Measurements from ENCODE around the gene SLC2A5.
"Not testable (repeated sequence)": the region's sequence is repeated elsewhere in the genome, so short reads cannot be mapped to it uniquely, and the experiment has no call there.

The SLC2A5 gene

GRCh38 chr1:9035226-9035625, 34.2 kb downstream of the SLC2A5 start:
- DNase-seq (ENCODE audit: low spot score): no peak

DNA sequence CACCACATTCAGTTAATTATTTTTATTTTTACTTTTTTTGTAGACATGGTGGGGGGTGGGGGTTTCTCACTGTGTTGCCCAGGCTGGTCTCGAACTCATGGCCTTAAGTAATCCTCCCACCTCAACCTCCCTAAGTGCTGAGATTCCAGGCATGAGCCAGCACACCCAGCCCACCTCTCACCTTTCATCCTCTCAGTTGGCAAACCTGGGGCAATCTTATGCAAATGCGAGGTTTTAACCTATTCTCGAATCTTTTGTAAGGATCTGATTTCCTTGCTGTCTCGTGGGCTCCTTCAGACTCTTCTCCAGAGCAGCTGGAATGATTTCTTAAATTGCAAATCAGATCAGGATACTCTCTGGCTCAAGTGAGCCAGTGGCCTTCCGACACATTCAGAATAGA, 36.1 kb downstream of the SLC2A5 start:
- no peak for DNase-seq (ENCODE audit: low spot score)

- DNase-seq (ENCODE audit: low spot score): no peak
These were observed 37.8 kb downstream of the SLC2A5 start for GRCh38 chr1:9031484-9032259.

DNA sequence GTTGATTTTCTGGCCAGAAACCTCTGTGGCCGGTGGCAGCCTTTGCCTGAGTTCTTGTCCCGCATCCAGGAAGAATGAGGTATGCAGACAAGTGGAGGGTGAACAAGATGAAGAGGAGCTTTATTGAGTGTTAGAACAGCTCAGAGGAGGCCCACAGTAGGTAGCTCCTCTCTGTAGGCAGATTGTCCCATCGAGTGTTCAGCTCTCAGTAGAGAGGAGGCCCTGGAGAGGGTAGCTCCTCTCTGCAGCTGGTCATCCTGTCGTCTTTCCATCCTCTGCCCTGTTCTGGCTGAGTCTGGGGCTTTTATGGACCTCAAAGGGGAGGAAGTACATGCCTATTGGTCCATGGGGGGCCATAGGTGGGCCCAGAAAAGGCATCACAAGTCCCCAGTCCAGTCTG, 38.4 kb downstream of the SLC2A5 start:
- DNase-seq (ENCODE audit: low spot score): not testable (repeated sequence)

DNA sequence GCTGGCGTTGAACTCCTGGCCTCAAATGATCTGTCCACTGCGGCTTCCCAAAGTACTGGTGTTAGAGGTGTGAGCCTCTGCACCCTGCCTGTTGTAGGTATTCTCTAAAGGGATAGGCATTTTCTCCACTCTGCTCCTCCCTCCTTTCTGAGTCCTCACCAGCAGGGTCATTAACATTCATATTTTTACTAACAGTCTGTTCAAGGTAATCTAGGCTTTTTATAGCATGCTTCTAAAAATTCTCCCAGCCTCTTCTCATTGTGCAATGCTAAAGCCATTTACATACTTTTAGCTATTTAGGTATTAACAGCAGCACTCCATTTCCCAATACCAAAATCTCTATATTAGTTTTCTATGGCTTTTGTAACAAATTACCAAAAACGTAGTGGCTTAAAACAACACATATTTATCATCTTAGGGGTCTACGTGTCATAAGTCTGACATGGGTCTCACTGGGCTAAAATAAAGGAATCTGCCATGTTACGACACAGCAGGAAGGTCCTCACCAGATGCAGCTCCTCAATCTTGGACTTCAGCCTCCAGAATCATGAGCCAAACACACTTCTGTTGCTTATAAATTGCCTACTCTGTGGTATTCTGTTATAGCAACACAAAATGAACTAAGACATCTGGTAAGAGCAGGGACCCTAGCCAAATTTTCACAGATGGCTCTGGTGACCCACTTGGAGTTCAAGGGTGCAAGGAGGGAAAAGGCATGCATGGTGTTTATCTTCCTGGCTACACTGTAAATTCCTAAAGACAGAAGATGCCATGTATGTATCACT, 40.3 kb downstream of the SLC2A5 start:
- DNase-seq (ENCODE audit: low spot score): no peak

DNA sequence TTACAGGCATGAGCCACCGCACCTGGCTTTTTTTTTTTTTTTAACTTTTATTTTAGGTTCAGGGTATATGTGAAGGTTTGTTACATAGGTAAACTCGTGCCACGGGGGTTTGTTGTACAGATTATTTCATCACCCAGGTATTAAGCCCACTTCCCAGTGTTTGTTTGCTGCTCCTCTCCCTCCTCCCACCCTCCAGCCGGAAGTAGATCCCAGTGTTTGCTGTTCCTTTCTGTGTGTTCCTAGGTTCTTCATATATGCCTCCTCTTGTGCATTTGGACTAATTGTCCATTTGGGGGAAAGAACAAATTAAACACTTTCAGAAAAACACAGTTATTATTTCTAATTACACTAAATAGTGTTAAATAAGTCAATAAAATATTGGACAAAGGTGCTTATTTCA, 42.1 kb downstream of the SLC2A5 start:
- DNase-seq (ENCODE audit: low spot score): no peak

GRCh38 chr1:9025449-9025848, 44.0 kb downstream of the SLC2A5 start:
- no peak for DNase-seq (ENCODE audit: low spot score)

GRCh38 chr1:9024837-9025236, 44.6 kb downstream of the SLC2A5 start:
- no peak for DNase-seq (ENCODE audit: low spot score)

DNA sequence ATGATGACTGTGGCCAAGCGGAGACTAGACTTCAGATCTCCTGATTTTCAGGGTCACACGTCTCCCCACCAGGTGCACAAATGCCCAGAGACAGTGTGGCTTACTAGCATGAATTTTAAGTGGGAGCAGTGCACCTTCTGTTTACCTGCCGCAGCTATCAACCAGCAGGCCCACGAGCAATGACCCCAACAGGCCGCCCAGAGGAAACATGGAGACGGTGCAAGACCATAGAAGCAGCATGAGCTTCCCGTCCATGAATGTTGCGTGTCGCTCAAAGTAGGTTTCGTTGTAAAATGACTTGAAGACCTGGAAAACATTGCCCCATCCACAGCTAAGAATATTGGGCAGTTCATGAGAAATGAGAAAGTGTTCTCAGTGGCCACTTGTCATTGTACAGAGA, 46.7 kb downstream of the SLC2A5 start:
- no peak for DNase-seq (ENCODE audit: low spot score)

DNA sequence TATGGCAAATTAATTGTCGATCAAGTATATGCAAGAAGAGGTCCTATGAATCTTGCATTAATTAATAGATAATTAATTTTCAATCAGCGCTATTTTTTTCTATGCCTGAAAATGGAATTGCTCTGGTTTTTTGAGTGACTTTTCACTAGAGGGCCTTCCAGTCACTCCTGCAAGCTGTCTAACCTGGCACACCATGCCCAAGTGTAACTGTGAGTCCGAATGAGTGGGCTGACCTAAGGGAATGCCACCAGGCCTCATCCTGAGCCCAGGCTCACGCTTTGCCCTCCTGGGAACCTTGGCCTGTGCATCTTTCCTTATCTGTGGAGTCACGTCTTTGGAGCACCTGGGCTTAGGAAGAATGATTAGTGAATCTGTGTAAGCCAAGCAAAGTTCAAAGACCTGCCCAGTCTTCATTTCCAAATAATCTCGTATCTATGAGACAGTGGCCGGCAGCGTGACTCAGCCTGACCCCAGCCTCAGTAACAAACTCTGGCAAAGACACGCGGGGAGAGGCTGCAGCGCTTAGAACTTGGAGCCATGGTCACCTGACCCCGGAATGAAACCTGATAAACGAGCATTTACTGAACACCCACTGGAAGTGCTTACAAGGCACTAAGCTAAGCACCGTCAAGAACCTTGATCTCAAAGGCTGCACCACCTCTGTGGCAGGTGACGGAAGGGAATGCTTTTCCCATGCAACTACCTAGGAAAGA, 47.3 kb downstream of the SLC2A5 start:
- not testable (repeated sequence) for DNase-seq (ENCODE audit: low spot score)

DNA sequence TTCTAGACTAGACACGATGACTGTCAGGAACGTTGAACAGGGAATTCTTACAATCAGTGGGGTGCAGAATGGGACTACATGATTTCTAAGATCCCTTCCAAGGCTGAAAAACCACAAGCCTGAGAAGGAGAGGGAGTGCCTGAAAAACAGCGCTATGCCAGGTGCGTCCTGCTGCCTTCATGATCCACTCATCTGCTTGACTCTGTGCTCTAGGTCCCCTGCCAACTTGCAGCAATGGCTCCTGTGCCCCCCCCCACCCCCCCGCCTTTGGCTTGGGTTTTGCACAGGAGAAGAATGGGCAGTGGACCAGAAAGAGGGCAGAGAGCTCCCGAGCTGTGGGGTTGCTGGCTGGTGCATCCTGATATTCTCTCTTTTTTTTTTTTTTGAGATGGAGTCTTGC, 49.1 kb downstream of the SLC2A5 start:
- DNase-seq (ENCODE audit: low spot score): no peak

DNA sequence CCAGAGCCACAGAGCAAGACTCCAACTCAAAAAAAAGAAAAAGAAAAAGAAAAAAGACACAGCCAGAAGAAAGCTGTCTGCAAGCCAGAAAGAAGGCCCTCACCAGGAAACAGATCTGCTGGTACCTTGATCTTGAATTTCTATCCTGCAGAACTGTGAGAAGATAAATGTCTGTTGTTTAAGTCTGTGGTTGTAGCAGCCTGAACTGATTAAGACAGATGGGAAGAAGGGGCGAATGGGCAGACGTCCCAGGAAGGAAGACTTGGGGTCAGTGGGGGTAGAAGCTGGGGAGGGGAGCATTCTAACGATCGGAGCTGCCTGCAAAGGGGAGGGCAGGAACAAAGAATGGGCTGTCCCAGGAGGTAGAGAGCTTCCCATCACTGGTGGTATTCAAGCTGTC, 49.5 kb downstream of the SLC2A5 start:
- no peak for DNase-seq (ENCODE audit: low spot score)

GRCh38 chr1:9018333-9018732, 51.1 kb downstream of the SLC2A5 start:
- no peak for DNase-seq (ENCODE audit: low spot score)

- DNase-seq (ENCODE audit: low spot score): no peak
These were observed 53.0 kb downstream of the SLC2A5 start for GRCh38 chr1:9016455-9016854.

DNA sequence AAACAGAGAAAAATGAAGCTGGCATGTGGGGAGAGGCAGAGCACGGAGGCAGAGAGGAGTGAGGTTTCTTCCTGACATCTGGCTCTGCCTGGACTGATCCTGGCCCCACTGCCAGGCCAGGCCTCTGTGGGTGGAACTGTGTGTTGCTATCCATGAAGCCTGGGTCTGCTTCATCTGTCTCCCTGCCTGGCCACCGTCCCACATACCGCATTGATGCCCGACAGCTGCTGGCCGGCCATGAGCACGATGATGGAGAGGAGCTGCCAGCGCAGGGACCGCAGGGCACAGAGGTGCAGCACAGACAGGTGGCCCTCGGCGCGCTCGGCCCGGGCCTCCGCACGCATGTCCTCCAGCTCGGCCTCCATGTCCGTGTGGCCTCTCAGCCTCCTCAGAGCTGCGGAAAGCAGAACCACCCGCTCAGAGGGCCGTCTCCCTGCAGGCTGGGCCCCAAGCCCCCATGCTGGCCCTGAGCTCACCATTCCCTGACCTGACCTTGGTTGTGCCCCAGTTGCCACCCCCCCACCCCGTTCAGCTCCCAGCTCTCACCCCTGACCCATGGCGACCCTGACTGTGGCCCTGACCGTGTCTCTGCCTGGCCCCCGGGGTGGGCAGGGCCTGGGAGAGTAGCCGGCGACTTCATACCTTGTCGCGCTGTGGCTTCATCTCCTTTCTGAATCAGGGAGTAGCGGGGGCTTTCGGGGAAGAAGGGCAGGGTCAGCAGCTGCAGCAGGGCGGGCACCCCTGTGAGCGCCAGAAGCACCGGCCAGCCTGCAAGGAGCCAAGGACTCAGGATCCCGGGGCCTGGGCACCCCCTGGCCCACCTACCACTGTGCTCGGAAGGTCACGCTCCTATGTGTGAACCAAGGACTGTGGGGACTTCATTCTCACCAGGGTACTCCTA, 54.7 kb downstream of the SLC2A5 start:
- DNase-seq (ENCODE audit: low spot score): no peak

- DNase-seq (ENCODE audit: low spot score): no peak
These were observed 55.6 kb downstream of the SLC2A5 start for GRCh38 chr1:9013819-9014218.

GRCh38 chr1:9010781-9011323, 58.6 kb downstream of the SLC2A5 start:
- no peak for DNase-seq (ENCODE audit: low spot score)

- no peak for DNase-seq (ENCODE audit: low spot score)
These were observed 59.7 kb downstream of the SLC2A5 start for GRCh38 chr1:9009438-9010370.

DNA sequence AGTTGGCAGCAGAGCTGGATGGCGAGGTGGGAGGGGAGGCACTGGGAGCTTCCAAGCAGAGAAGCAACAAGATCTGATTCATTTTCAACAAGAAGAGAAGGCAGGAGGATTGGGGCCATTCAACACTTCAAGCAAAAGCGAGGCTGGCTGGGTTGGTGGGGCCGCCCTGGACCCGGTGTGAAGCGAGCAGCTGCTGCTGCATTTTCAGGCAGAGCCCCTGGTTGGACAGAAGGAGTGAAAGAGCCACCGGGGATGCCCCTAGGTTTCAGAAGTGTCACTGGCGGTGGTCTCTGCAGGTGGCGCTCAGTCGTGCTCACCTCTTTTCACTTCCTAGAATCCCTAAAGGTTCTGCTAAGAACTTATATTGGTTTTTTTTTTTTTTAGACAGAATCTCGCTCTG, 61.2 kb downstream of the SLC2A5 start:
- no peak for DNase-seq (ENCODE audit: low spot score)

DNA sequence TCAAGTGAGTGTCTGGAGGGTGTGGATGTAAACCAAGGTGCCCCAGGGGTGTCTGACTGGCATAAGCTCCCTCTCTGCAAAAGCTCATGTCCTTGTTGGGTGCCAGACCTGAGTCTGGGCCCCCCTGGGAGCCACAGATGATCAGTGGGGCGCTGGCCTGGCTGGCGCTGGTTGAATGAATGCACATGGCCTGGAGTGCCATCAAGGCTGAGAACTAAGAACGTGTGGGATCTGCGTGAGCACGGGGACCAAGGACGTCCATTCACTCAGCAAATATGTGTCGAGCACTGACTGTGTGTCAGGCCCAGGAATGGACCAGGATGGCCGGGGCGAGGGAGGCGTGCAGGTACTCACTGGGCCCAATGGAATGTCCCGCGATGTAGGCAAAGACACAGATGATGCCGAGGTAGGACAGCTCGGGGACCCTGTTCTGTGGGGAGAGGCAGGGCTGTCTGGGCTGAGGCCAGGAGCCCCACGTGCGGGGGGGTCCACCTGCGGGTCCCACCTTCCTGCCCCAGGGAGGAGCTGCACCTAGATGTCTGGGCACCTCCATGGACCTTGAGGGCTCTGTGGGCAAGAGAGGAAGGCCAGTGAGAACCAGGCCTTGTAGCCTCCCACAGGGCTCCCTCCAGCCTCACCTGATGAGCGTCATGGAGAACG, 62.3 kb downstream of the SLC2A5 start:
- no peak for DNase-seq (ENCODE audit: low spot score)
